ENCODE results near the gene MIDN.

The MIDN gene

DNA sequence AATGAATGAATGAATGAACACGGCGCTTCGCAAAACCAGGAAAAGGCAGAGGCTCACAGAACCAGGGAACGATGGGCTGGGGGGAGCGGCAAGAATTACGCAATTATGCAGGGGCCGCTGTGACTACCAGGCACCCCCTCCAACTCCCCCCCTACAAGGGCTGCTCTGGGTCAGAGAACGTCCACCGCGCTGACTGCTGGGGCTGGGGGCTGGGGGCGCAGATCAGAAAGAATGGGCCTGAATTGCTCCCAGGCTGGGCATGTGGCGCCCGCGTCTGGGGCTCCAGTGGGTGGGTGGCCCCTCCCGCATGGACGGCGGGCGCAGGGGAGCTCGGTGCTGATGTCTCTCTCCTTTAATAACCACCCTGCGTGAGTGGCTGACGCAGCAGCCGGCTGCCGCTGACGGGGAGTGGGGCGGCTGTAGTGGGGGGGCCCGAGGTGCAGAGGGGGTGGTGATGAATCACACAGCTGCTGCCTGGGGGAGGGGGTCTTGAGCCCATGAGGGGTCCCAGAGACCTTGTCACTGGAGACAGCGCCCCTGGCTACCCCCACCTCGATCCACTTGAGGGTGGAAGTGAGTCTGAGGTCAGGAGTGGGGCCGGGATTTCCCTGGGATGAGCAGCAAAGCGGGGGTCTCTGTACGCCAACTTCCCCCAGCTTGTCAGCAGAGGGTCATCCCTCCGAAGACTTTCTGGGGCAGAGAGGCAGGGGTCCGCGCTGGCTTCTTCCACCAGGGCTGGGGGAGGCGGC, 19.3 kb downstream of the MIDN start (continued):
- TF ChIP-seq PRDM10 (tag by site-specific recombination; IDR thresholded peaks at IDR 0.05) (peak; percentile 44; the same call in 1 of the 2 replicates), ZNF658 (tag by site-specific recombination; IDR thresholded peaks at IDR 0.05) (no peak), ZBTB44 (tag by site-specific recombination; IDR thresholded peaks at IDR 0.05) (no peak), SP7 (tag by site-specific recombination; IDR thresholded peaks at IDR 0.05) (peak; percentile 58), SCRT1 (tag by site-specific recombination; IDR thresholded peaks at IDR 0.05; ENCODE audit: borderline replicate concordance) (no peak), YY1 (tag by site-specific recombination; IDR thresholded peaks at IDR 0.05) (no peak), ZNF792 (tag by site-specific recombination; IDR thresholded peaks at IDR 0.05) (no peak), ZNF23 (tag by site-specific recombination; IDR thresholded peaks at IDR 0.05; ENCODE audit: borderline replicate concordance) (no peak), SCRT2 (tag by site-specific recombination; IDR thresholded peaks at IDR 0.05) (no peak), KLF7 (tag by site-specific recombination; IDR thresholded peaks at IDR 0.05; ENCODE audit: borderline replicate concordance) (no peak), ZNF48 (tag by site-specific recombination; IDR thresholded peaks at IDR 0.05) (no peak), ZNF24 (tag by site-specific recombination; IDR thresholded peaks at IDR 0.05) (peak; percentile 100), ZNF610 (tag by site-specific recombination; IDR thresholded peaks at IDR 0.05; ENCODE audit: borderline replicate concordance) (peak; percentile 91; the same call in 1 of the 2 replicates), ZNF629 (tag by site-specific recombination; IDR thresholded peaks at IDR 0.05) (peak; percentile 59), HIC1 (tag by site-specific recombination; IDR thresholded peaks at IDR 0.05) (no peak), BCL11A (tag by site-specific recombination; IDR thresholded peaks at IDR 0.05; ENCODE audit: low read depth) (no peak), BCL6B (tag by site-specific recombination; IDR thresholded peaks at IDR 0.05) (no peak), ZNF350 (tag by site-specific recombination; IDR thresholded peaks at IDR 0.05) (no peak), ZFP37 (tag by site-specific recombination; IDR thresholded peaks at IDR 0.05) (no peak), ZXDB (tag by site-specific recombination; IDR thresholded peaks at IDR 0.05) (peak; percentile 56; the same call in 1 of the 2 replicates)
- TF ChIP-seq, protein P1, sequence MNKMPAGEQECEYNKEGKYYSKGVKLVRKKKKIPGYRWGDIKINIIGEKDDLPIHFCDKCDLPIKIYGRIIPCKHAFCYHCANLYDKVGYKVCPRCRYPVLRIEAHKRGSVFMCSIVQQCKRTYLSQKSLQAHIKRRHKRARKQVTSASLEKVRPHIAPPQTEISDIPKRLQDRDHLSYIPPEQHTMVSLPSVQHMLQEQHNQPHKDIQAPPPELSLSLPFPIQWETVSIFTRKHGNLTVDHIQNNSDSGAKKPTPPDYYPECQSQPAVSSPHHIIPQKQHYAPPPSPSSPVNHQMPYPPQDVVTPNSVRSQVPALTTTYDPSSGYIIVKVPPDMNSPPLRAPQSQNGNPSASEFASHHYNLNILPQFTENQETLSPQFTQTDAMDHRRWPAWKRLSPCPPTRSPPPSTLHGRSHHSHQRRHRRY (tag by site-specific recombination; IDR thresholded peaks at IDR 0.05), result no peak
- TF ChIP-seq, protein P2, sequence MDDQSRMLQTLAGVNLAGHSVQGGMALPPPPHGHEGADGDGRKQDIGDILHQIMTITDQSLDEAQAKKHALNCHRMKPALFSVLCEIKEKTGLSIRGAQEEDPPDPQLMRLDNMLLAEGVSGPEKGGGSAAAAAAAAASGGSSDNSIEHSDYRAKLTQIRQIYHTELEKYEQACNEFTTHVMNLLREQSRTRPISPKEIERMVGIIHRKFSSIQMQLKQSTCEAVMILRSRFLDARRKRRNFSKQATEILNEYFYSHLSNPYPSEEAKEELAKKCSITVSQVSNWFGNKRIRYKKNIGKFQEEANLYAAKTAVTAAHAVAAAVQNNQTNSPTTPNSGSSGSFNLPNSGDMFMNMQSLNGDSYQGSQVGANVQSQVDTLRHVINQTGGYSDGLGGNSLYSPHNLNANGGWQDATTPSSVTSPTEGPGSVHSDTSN (CRISPR knock-in tag; IDR thresholded peaks at IDR 0.05), result no peak
- TF ChIP-seq, protein P3, sequence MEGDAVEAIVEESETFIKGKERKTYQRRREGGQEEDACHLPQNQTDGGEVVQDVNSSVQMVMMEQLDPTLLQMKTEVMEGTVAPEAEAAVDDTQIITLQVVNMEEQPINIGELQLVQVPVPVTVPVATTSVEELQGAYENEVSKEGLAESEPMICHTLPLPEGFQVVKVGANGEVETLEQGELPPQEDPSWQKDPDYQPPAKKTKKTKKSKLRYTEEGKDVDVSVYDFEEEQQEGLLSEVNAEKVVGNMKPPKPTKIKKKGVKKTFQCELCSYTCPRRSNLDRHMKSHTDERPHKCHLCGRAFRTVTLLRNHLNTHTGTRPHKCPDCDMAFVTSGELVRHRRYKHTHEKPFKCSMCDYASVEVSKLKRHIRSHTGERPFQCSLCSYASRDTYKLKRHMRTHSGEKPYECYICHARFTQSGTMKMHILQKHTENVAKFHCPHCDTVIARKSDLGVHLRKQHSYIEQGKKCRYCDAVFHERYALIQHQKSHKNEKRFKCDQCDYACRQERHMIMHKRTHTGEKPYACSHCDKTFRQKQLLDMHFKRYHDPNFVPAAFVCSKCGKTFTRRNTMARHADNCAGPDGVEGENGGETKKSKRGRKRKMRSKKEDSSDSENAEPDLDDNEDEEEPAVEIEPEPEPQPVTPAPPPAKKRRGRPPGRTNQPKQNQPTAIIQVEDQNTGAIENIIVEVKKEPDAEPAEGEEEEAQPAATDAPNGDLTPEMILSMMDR (tag by site-specific recombination; IDR thresholded peaks at IDR 0.05), result no peak
- TF ChIP-seq, protein P4, sequence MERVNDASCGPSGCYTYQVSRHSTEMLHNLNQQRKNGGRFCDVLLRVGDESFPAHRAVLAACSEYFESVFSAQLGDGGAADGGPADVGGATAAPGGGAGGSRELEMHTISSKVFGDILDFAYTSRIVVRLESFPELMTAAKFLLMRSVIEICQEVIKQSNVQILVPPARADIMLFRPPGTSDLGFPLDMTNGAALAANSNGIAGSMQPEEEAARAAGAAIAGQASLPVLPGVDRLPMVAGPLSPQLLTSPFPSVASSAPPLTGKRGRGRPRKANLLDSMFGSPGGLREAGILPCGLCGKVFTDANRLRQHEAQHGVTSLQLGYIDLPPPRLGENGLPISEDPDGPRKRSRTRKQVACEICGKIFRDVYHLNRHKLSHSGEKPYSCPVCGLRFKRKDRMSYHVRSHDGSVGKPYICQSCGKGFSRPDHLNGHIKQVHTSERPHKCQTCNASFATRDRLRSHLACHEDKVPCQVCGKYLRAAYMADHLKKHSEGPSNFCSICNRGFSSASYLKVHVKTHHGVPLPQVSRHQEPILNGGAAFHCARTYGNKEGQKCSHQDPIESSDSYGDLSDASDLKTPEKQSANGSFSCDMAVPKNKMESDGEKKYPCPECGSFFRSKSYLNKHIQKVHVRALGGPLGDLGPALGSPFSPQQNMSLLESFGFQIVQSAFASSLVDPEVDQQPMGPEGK (tag by site-specific recombination; IDR thresholded peaks at IDR 0.05), result peak; percentile 97
